ENCODE data around the gene TSPEAR.

The TSPEAR gene

DNA sequence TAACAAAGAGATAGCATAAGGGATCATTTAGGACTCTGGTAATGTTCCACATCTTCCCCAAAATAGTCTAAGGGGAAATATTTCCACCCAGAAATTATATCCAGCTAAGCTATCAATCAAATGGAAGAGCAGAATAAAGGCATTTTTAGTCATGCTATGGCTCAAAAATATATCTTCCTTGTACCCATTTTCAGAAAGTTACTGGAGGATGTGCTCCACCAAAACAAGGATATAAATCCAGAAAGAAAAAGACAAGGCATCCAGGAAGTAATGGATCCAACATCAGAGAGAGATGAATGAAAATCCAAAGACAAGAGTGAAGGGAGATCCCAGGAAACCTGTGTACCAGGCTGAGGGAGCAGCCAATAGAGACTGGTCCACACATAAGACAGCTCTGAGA lies 102.2 kb downstream of the TSPEAR start:
- TF ChIP-seq, protein P1, sequence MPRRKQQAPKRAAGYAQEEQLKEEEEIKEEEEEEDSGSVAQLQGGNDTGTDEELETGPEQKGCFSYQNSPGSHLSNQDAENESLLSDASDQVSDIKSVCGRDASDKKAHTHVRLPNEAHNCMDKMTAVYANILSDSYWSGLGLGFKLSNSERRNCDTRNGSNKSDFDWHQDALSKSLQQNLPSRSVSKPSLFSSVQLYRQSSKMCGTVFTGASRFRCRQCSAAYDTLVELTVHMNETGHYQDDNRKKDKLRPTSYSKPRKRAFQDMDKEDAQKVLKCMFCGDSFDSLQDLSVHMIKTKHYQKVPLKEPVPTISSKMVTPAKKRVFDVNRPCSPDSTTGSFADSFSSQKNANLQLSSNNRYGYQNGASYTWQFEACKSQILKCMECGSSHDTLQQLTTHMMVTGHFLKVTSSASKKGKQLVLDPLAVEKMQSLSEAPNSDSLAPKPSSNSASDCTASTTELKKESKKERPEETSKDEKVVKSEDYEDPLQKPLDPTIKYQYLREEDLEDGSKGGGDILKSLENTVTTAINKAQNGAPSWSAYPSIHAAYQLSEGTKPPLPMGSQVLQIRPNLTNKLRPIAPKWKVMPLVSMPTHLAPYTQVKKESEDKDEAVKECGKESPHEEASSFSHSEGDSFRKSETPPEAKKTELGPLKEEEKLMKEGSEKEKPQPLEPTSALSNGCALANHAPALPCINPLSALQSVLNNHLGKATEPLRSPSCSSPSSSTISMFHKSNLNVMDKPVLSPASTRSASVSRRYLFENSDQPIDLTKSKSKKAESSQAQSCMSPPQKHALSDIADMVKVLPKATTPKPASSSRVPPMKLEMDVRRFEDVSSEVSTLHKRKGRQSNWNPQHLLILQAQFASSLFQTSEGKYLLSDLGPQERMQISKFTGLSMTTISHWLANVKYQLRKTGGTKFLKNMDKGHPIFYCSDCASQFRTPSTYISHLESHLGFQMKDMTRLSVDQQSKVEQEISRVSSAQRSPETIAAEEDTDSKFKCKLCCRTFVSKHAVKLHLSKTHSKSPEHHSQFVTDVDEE (CRISPR knock-in tag; IDR thresholded peaks at IDR 0.05) = no peak
- TF ChIP-seq CSDC2 (CRISPR knock-in tag; IDR thresholded peaks at IDR 0.05) (no peak), RARB (CRISPR knock-in tag; IDR thresholded peaks at IDR 0.05) (no peak), PPARA (CRISPR knock-in tag; IDR thresholded peaks at IDR 0.05; ENCODE audit: borderline replicate concordance) (no peak), ZNF565 (CRISPR knock-in tag; conservative IDR thresholded peaks at IDR 0.05; ENCODE audit: low read depth) (no peak), TCF4 (CRISPR knock-in tag; IDR thresholded peaks at IDR 0.05; ENCODE audit: borderline replicate concordance) (no peak), OSR1 (CRISPR knock-in tag; IDR thresholded peaks at IDR 0.05) (no peak), BACH2 (CRISPR knock-in tag; IDR thresholded peaks at IDR 0.05; ENCODE audit: borderline replicate concordance) (no peak), POU6F1 (CRISPR knock-in tag; IDR thresholded peaks at IDR 0.05; ENCODE audit: borderline replicate concordance, low read depth) (no peak)
- TF ChIP-seq, protein P2, sequence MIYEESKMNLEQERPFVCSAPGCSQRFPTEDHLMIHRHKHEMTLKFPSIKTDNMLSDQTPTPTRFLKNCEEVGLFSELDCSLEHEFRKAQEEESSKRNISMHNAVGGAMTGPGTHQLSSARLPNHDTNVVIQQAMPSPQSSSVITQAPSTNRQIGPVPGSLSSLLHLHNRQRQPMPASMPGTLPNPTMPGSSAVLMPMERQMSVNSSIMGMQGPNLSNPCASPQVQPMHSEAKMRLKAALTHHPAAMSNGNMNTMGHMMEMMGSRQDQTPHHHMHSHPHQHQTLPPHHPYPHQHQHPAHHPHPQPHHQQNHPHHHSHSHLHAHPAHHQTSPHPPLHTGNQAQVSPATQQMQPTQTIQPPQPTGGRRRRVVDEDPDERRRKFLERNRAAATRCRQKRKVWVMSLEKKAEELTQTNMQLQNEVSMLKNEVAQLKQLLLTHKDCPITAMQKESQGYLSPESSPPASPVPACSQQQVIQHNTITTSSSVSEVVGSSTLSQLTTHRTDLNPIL (CRISPR knock-in tag; IDR thresholded peaks at IDR 0.05; ENCODE audit: low read depth) = no peak
- ATAC-seq = no peak

GRCh38 chr21:44606495-44606894 lies 104.9 kb downstream of the TSPEAR start:
- ATAC-seq = no peak
- TF ChIP-seq CSDC2 (CRISPR knock-in tag; IDR thresholded peaks at IDR 0.05) (no peak), POU6F1 (CRISPR knock-in tag; IDR thresholded peaks at IDR 0.05; ENCODE audit: borderline replicate concordance, low read depth) (no peak), PPARA (CRISPR knock-in tag; IDR thresholded peaks at IDR 0.05; ENCODE audit: borderline replicate concordance) (no peak), ARNTL (CRISPR knock-in tag; IDR thresholded peaks at IDR 0.05; ENCODE audit: borderline replicate concordance, low read depth) (no peak), ISL1 (CRISPR knock-in tag; IDR thresholded peaks at IDR 0.05) (no peak), ZC3H10 (CRISPR knock-in tag; IDR thresholded peaks at IDR 0.05) (no peak), ESRRG (CRISPR knock-in tag; IDR thresholded peaks at IDR 0.05) (no peak), BACH2 (CRISPR knock-in tag; IDR thresholded peaks at IDR 0.05; ENCODE audit: borderline replicate concordance) (no peak)
- TF ChIP-seq, protein P1 (CRISPR knock-in tag; IDR thresholded peaks at IDR 0.05) = no peak
- TF ChIP-seq, protein P3, sequence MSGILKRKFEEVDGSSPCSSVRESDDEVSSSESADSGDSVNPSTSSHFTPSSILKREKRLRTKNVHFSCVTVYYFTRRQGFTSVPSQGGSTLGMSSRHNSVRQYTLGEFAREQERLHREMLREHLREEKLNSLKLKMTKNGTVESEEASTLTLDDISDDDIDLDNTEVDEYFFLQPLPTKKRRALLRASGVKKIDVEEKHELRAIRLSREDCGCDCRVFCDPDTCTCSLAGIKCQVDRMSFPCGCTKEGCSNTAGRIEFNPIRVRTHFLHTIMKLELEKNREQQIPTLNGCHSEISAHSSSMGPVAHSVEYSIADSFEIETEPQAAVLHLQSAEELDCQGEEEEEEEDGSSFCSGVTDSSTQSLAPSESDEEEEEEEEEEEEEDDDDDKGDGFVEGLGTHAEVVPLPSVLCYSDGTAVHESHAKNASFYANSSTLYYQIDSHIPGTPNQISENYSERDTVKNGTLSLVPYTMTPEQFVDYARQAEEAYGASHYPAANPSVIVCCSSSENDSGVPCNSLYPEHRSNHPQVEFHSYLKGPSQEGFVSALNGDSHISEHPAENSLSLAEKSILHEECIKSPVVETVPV (CRISPR knock-in tag; IDR thresholded peaks at IDR 0.05) = no peak

DNA sequence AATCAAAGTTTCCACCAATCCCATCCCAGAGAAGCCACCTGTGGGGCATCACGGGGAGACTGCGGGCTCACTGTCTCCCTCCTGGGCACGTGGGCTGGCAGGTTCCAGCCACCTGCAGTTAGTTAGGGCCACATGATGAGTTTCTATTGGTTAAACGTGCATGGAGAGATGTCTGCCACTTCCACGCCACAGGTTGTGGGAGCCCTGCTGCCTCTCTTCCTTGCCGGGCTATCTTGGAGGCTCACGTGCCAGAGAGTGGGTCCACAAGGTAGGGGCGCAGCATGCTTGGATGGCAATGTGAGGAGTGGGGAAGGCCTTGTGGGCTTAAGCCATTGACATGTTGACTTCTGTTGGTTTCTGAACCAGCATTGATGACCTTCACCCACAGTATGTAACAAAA lies 107.5 kb downstream of the TSPEAR start:
- TF ChIP-seq ZFP30 (CRISPR knock-in tag; IDR thresholded peaks at IDR 0.05) = no peak
- TF ChIP-seq ZFP3 (CRISPR knock-in tag; IDR thresholded peaks at IDR 0.05) = no peak
- TF ChIP-seq ZNF8 (CRISPR knock-in tag; IDR thresholded peaks at IDR 0.05) = no peak
- TF ChIP-seq, protein P4, sequence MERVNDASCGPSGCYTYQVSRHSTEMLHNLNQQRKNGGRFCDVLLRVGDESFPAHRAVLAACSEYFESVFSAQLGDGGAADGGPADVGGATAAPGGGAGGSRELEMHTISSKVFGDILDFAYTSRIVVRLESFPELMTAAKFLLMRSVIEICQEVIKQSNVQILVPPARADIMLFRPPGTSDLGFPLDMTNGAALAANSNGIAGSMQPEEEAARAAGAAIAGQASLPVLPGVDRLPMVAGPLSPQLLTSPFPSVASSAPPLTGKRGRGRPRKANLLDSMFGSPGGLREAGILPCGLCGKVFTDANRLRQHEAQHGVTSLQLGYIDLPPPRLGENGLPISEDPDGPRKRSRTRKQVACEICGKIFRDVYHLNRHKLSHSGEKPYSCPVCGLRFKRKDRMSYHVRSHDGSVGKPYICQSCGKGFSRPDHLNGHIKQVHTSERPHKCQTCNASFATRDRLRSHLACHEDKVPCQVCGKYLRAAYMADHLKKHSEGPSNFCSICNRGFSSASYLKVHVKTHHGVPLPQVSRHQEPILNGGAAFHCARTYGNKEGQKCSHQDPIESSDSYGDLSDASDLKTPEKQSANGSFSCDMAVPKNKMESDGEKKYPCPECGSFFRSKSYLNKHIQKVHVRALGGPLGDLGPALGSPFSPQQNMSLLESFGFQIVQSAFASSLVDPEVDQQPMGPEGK (CRISPR knock-in tag; IDR thresholded peaks at IDR 0.05; ENCODE audit: borderline replicate concordance) = no peak
- TF ChIP-seq, protein P1 (CRISPR knock-in tag; IDR thresholded peaks at IDR 0.05) = no peak
- no peak for ATAC-seq

Data from SK-N-SH treated with all-trans-retinoic acid at 6 μM for 48 hours (cell line).